WTC11 (cell line): ENCODE measurements around the gene UTF1. TPM values are rescaled to one million over a fixed set of nuclear protein-coding genes. Genes with fewer than 3 reads are reported as not detected.
A peak's percentile ranks its signal among the peaks of the same experiment; 100 is the strongest.

ENCODE experiments used
- ATAC-seq: fragments of 200-7000 bp; cut with Tn5 transposase; 2 replicates; pipeline ENCODE4 v1.10.0; 2021; ENCODE audit warnings: mild to moderate bottlenecking, moderate library complexity
- CTCF ChIA-PET: fragments of 300-600 bp; sonication (Branson Sonifier 250); formaldehyde crosslinking; loops from one replicate; lab custom pipeline; 2021; ENCODE audit warnings: antibody characterized with exemption; lab: Charles Lee
- POLR2A ChIA-PET: fragments of 350-600 bp; sonication (Branson Sonifier 250); formaldehyde crosslinking; loops from one replicate; lab custom pipeline; 2021; ENCODE audit warnings: antibody characterized with exemption; lab: Charles Lee
- DNase-seq: peaks from one replicate; pipeline ENCODE4 v3.0.0; 2021; ENCODE audit warnings: low spot score
- H3K27ac Mint-ChIP-seq: 2 replicates; pipeline ENCODE4 v1.8.0; 2021; ENCODE audit warnings: mixed read lengths
- H3K27me3 Mint-ChIP-seq: 2 replicates; pipeline ENCODE4 v1.8.0; 2021; ENCODE audit warnings: low read depth, mild to moderate bottlenecking, moderate library complexity, mixed read lengths
- H3K36me3 Mint-ChIP-seq: 2 replicates; pipeline ENCODE4 v1.8.0; 2021; ENCODE audit warnings: mixed read lengths
- H3K4me1 Mint-ChIP-seq: 2 replicates; pipeline ENCODE4 v1.8.0; 2022; ENCODE audit warnings: mixed read lengths
- H3K4me3 Mint-ChIP-seq: 2 replicates; pipeline ENCODE4 v1.8.0; 2021; ENCODE audit warnings: mild to moderate bottlenecking, moderate library complexity, mixed read lengths
- H3K9me3 Mint-ChIP-seq: 2 replicates; pipeline ENCODE4 v1.8.0; 2021; ENCODE audit warnings: mixed read lengths
- CREB1 ChIP-seq: sonication (generic); formaldehyde crosslinking; IDR thresholded peaks from 2 replicates; pipeline ENCODE4 v1.8.0; 2023; ENCODE audit warnings: mild to moderate bottlenecking, missing genetic modification reagents
- E2F4 ChIP-seq: sonication (generic); formaldehyde crosslinking; IDR thresholded peaks from 2 replicates; pipeline ENCODE4 v1.8.1; 2022; ENCODE audit warnings: low read depth, mild to moderate bottlenecking, moderate library complexity, missing genetic modification reagents, borderline replicate concordance
- ETV6 ChIP-seq: sonication (generic); formaldehyde crosslinking; IDR thresholded peaks from 2 replicates; pipeline ENCODE4 v1.8.1; 2022; ENCODE audit warnings: mild to moderate bottlenecking, missing genetic modification reagents
- FOXP1 ChIP-seq: sonication (generic); formaldehyde crosslinking; IDR thresholded peaks from 2 replicates; pipeline ENCODE4 v1.8.0; 2022; ENCODE audit warnings: missing genetic modification reagents, mild to moderate bottlenecking, moderate library complexity, borderline replicate concordance
- GABPB1 ChIP-seq: sonication (generic); formaldehyde crosslinking; IDR thresholded peaks from 2 replicates; pipeline ENCODE4 v1.8.1; 2023; ENCODE audit warnings: mild to moderate bottlenecking, missing genetic modification reagents
- IRF2 ChIP-seq: sonication (generic); formaldehyde crosslinking; IDR thresholded peaks from 2 replicates; pipeline ENCODE4 v1.8.0; 2022; ENCODE audit warnings: low read depth, missing genetic modification reagents, borderline replicate concordance
- JUN ChIP-seq: sonication (generic); formaldehyde crosslinking; IDR thresholded peaks from 2 replicates; pipeline ENCODE4 v1.8.0; 2023; ENCODE audit warnings: mild to moderate bottlenecking, missing genetic modification reagents
- NFATC4 ChIP-seq: fragments of 250-450 bp; sonication (Bioruptor Pico); IDR thresholded peaks from 2 replicates; pipeline ENCODE4 v1.9.0; 2021; ENCODE audit warnings: mild to moderate bottlenecking
- SMAD4 ChIP-seq: sonication (generic); formaldehyde crosslinking; IDR thresholded peaks from 2 replicates; pipeline ENCODE4 v1.8.0; 2022; ENCODE audit warnings: mild to moderate bottlenecking, missing genetic modification reagents
- TP53 ChIP-seq: sonication (generic); formaldehyde crosslinking; IDR thresholded peaks from 2 replicates; pipeline ENCODE4 v1.8.1; 2023; ENCODE audit warnings: mild to moderate bottlenecking, missing genetic modification reagents
- USF2 ChIP-seq: sonication (generic); formaldehyde crosslinking; IDR thresholded peaks from 2 replicates; pipeline ENCODE4 v1.8.1; 2023; ENCODE audit warnings: mild to moderate bottlenecking, missing genetic modification reagents, moderate library complexity
- ZNF138 ChIP-seq: sonication (generic); formaldehyde crosslinking; conservative IDR thresholded peaks from 2 replicates; pipeline ENCODE4 v1.8.1; 2022; ENCODE audit warnings: mild to moderate bottlenecking, moderate library complexity, missing genetic modification reagents
- ZNF416 ChIP-seq: fragments of 250-450 bp; sonication (Bioruptor Pico); IDR thresholded peaks from 2 replicates; pipeline ENCODE4 v1.9.0; 2021; ENCODE audit warnings: mild to moderate bottlenecking, inconsistent platforms
- ZNF425 ChIP-seq: fragments of 250-450 bp; sonication (Bioruptor Pico); conservative IDR thresholded peaks from 2 replicates; pipeline ENCODE4 v1.9.0; 2021; ENCODE audit warnings: mild to moderate bottlenecking
- total RNA-seq: library from RNA; stranded (reverse); gene quantifications from 3 replicates; pipeline ENCODE4 v1.2.3, GENCODE V29; 2021
- TF ChIP-seq, protein P1 (sequence below): sonication (generic); formaldehyde crosslinking; IDR thresholded peaks from 2 replicates; pipeline ENCODE4 v1.8.1; 2023; ENCODE audit warnings: mild to moderate bottlenecking, missing genetic modification reagents
- TF ChIP-seq, protein P2 (sequence below): sonication (generic); formaldehyde crosslinking; IDR thresholded peaks from 2 replicates; pipeline ENCODE4 v1.8.1; 2023; ENCODE audit warnings: mild to moderate bottlenecking, moderate library complexity, missing genetic modification reagents
- TF ChIP-seq, protein P3 (sequence below): sonication (generic); formaldehyde crosslinking; IDR thresholded peaks from 2 replicates; pipeline ENCODE4 v1.8.1; 2022; ENCODE audit warnings: low read depth, missing genetic modification reagents, borderline replicate concordance

UTF1 gene
- total RNA-seq, 1 experiment from 2014 or later: 196 TPM

DNA sequence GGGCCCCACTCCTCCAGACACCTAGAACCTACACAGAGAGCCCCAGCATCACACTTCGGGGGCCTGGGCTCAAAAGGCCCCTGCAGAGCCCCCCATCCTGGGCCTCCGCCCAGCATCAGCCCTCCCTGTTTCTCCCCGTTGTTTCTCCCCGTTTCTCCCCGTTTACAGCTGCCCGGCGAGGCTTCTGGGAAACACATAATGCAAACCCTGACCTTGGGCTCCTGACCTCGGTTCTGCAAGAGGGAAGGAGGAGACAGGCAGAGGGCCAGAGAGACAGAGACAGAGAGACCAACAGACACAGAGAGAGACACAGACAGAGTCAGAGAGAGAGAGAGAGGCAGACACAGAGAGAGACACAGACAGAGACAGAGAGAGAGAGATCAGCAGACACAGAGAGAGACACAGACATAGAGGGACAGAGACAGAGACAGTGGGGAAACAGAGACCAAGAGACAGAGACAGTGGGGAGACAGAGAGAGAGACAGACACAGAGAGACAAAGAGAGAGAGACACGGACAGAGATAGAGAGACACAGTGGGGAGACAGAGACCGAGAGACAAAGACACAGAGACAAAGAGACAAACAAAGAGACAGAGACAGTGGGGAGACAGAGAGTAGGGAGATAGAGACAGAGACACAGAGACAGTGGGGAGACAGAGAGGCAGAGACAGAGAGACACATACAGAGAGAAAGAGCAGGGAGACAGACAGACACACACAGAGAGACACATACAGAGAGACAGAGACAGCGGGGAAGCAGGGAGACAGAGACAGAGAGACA, 20.1 kb downstream of the UTF1 start:
- no peak overlapping the region for H3K4me3 Mint-ChIP-seq
- no peak for ATAC-seq
- no peak for TF ChIP-seq ZNF138 (CRISPR knock-in tag)
- TF ChIP-seq GABPB1 (CRISPR knock-in tag): no peak
- TF ChIP-seq IRF2: no peak
- TF ChIP-seq, all 79 proteins: peak for 0
- Mint-ChIP-seq H3K4me1 (peaks cover 16% of the 10 kb centered on the region), H3K9me3 (no peaks in the 10 kb centered on the region), H3K27ac (peak overlapping the region; percentile 8; the same call in 1 of the 2 replicates), H3K36me3 (no peaks in the 10 kb centered on the region), H3K27me3 (no peaks in the 10 kb centered on the region)
- ChIA-PET POLR2A (no interaction called here), CTCF (no interaction called here)
- DNase-seq: no peak

GRCh38 chr10:133251388-133252222, 21.6 kb downstream of the UTF1 start:
- TF ChIP-seq, protein P1, sequence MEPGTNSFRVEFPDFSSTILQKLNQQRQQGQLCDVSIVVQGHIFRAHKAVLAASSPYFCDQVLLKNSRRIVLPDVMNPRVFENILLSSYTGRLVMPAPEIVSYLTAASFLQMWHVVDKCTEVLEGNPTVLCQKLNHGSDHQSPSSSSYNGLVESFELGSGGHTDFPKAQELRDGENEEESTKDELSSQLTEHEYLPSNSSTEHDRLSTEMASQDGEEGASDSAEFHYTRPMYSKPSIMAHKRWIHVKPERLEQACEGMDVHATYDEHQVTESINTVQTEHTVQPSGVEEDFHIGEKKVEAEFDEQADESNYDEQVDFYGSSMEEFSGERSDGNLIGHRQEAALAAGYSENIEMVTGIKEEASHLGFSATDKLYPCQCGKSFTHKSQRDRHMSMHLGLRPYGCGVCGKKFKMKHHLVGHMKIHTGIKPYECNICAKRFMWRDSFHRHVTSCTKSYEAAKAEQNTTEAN: no peak
- no peak for TF ChIP-seq IRF2
- TF ChIP-seq USF2: no peak
- TF ChIP-seq, all 79 proteins: peak for 0
- POLR2A ChIA-PET: no interaction called here
- CTCF ChIA-PET: no interaction called here
- H3K4me3 Mint-ChIP-seq: no peak overlapping the region
- peaks cover 10% of the 10 kb centered on the region for H3K4me1 Mint-ChIP-seq
- no peaks in the 10 kb centered on the region for H3K9me3 Mint-ChIP-seq
- no peaks in the 10 kb centered on the region; the same call in 1 of the 2 replicates for H3K27me3 Mint-ChIP-seq
- ATAC-seq (no peak), DNase-seq (no peak)
- no peaks in the 10 kb centered on the region for H3K36me3 Mint-ChIP-seq
- H3K27ac Mint-ChIP-seq: peak overlapping the region; percentile 76; the same call in 1 of the 2 replicates

DNA sequence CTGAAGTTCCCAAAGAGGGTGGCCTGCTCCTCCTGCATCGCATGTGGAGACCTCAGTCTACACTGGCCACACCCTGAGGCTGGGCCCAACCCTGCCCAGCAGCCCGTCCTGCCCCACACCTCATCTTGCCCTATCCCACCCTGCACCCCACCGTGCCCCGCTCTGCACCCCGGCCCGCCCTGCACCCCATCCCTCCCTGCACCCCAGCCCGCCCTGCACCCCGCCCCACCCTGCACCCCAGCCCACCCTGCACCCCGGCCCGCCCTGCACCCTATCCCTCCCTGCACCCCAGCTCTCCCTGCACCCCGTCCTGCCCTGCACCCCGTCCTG, 22.2 kb downstream of the UTF1 start:
- ChIA-PET POLR2A (no interaction called here), CTCF (no interaction called here)
- Mint-ChIP-seq H3K27me3 (no peaks in the 10 kb centered on the region; the same call in 1 of the 2 replicates), H3K36me3 (no peaks in the 10 kb centered on the region), H3K27ac (no peak overlapping the region), H3K9me3 (no peaks in the 10 kb centered on the region), H3K4me1 (peaks cover 10% of the 10 kb centered on the region), H3K4me3 (no peak overlapping the region)
- ATAC-seq: no peak
- no peak for DNase-seq
- TF ChIP-seq ZNF416 (CRISPR knock-in tag): no peak
- no peak for TF ChIP-seq ETV6 (CRISPR knock-in tag)
- TF ChIP-seq, all 79 proteins: peak for 0

DNA sequence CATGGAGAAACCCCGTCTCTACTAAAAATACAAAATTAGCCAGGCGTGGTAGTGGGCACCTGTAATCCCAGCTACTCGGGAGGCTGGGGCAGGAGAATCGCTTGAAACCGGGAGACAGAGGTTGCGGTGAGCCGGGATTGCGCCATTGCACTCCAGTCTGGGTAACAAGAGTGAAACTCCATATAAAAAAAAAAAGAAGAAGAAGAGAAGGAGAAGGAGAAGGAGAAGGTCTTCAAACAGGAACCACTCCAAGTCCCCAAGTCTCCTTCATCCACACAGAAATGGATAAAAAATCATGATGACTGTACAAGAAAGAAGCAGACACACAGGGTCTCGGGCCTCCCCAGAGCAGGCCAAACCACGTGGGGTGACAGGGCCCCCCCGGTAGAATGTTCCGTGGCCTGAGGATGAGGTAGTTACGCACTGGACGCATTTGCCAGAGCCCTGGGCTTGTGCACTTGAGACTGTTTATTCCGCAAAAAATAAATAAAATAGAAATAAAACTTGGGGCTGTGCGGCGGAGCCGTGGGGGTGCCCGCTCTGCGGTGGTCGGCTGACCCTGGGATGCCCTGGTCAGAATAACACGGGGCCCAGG, 23.4 kb downstream of the UTF1 start:
- Mint-ChIP-seq H3K9me3 (no peaks in the 10 kb centered on the region), H3K4me3 (no peak overlapping the region), H3K27ac (no peak overlapping the region), H3K4me1 (peaks cover 9% of the 10 kb centered on the region), H3K36me3 (no peaks in the 10 kb centered on the region), H3K27me3 (no peaks in the 10 kb centered on the region; the same call in 1 of the 2 replicates)
- CTCF ChIA-PET: no interaction called here
- POLR2A ChIA-PET: no interaction called here
- ATAC-seq (no peak), DNase-seq (no peak)
- TF ChIP-seq E2F4 (CRISPR knock-in tag): no peak
- TF ChIP-seq CREB1 (CRISPR knock-in tag): no peak
- TF ChIP-seq, protein P2, sequence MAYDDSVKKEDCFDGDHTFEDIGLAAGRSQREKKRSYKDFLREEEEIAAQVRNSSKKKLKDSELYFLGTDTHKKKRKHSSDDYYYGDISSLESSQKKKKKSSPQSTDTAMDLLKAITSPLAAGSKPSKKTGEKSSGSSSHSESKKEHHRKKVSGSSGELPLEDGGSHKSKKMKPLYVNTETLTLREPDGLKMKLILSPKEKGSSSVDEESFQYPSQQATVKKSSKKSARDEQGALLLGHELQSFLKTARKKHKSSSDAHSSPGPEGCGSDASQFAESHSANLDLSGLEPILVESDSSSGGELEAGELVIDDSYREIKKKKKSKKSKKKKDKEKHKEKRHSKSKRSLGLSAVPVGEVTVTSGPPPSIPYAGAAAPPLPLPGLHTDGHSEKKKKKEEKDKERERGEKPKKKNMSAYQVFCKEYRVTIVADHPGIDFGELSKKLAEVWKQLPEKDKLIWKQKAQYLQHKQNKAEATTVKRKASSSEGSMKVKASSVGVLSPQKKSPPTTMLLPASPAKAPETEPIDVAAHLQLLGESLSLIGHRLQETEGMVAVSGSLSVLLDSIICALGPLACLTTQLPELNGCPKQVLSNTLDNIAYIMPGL: no peak
- TF ChIP-seq SMAD4 (CRISPR knock-in tag): no peak
- TF ChIP-seq NFATC4 (CRISPR knock-in tag): no peak
- TF ChIP-seq TP53 (CRISPR knock-in tag): no peak
- no peak for TF ChIP-seq JUN
- TF ChIP-seq FOXP1 (CRISPR knock-in tag): no peak
- TF ChIP-seq, protein P3, sequence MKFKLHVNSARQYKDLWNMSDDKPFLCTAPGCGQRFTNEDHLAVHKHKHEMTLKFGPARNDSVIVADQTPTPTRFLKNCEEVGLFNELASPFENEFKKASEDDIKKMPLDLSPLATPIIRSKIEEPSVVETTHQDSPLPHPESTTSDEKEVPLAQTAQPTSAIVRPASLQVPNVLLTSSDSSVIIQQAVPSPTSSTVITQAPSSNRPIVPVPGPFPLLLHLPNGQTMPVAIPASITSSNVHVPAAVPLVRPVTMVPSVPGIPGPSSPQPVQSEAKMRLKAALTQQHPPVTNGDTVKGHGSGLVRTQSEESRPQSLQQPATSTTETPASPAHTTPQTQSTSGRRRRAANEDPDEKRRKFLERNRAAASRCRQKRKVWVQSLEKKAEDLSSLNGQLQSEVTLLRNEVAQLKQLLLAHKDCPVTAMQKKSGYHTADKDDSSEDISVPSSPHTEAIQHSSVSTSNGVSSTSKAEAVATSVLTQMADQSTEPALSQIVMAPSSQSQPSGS: no peak
- no peak for TF ChIP-seq ZNF425
